Right ventricle myocardium inferior (tissue), 1 donor: ENCODE measurements around the gene POM121L2. TPM values are rescaled to one million over a fixed set of nuclear protein-coding genes. Genes with fewer than 3 reads are reported as not detected.

Source experiments
- ATAC-seq: fragments of 200-7000 bp; cut with Tn5 transposase; one replicate; pipeline ENCODE4 v1.9.1; 2020; ENCODE audit warnings: mild to moderate bottlenecking, moderate library complexity
- DNase-seq: peaks from one replicate; pipeline ENCODE4 v3.0.0; 2021; ENCODE audit errors: missing footprints
- intact Hi-C: fragments of 100-400 bp; cut with DNase I; formaldehyde crosslinking; loops from one replicate; pipeline ENCODE4 v1.11.0; 2022
- total RNA-seq: library from RNA; stranded (reverse); fragmentation: NEBNext Ultra II Directional; extraction: Animal tissue kit (Norgen Biotek cat#: 25700); gene quantifications from one replicate; pipeline ENCODE4 v1.2.1, GENCODE V29; 2021
- donor health status: DM: no; HTN: yes; CAD: no; lungs with severe emphysema.

POM121L2 gene
- total RNA-seq, 1 donor from 2014 or later: not detected

DNA sequence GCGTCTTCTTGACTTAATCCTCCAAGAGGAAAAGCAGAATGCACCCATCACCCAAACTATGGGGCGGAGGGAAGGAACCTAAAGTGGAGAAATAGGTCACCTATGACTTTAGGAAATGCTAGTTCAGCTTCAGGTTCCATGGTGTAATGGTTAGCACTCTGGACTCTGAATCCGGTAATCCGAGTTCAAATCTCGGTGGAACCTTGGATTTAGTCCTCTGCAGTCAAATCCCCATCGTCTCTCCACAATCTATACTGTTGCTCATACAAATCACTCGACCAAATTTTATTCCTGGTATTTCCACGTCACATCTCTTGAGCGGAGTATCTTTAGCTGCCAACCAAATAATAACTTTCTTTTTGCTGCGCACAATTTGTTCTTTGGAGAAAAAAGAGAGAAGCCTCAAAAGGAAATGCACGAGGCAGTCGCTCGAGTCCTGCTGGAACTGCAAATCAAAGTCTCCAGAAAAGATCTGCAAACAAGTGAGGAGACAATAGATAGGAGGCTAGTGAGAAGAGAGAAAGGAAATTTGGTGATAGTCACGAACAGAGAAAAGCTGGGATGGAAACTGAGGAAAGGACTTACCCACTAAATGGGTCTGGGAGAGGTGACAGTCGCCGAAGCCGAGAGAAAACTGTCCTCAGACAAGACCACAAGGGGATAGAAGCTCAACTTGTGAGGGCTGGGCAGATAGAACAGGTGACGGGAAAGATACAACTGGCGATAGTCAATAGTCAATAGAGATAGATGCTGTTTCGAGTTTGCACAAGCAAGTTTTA, 16.6 kb downstream of the POM121L2 start:
- DNase-seq: no peak
- no peak for ATAC-seq
- intact Hi-C loops: no loop called here

DNA sequence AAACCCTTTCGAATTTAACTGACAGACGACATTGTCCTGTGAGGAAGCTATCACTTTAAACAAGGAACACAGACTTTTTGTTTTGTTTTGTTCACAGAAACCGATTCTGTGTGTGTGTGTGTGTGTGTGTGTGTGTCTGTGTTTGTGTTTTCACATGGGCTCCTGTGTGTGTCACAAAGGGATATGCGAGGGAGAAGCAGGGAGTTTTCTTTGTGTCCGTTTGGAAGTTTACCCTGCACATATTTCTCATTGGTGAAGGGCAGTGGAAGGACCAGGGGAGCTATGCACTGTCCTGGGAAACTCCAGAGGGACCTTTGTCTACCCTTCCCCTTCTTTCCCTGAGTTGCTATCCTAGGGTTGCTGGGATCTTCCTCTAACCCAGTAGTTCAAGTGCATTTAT, 17.7 kb downstream of the POM121L2 start:
- DNase-seq: no peak
- no peak for ATAC-seq
- intact Hi-C loops: no loop called here

DNA sequence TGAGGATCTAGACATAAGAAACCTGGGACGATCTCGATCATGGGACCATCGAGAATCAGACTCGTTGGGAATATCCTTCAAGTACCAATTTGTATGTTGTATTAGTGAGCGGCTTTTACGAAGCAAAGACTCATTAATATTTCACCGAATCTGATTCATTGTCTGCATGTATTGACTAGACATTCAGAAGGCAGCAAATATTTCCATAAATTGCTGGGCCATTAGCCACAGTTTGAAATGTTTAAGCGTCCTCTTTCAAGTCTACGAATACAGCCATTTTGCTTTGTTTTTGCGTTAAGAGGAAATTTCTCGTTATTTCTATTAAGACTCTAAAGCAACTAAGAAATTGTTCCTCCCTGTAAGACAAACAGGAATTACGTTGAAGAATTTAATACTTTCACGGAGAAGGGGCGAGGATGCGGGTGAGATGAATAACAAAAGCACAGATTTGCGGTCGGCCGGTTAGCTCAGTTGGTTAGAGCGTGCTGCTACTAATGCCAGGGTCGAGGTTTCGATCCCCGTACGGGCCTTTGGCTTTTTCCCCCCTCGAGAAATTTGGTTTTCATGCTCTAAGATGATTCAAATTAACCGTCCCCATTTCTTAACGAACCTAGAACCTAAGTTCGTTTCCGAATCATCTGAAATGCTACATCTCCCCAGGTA, 18.5 kb downstream of the POM121L2 start:
- ATAC-seq: no peak
- DNase-seq: no peak
- intact Hi-C loops: no loop called here

DNA sequence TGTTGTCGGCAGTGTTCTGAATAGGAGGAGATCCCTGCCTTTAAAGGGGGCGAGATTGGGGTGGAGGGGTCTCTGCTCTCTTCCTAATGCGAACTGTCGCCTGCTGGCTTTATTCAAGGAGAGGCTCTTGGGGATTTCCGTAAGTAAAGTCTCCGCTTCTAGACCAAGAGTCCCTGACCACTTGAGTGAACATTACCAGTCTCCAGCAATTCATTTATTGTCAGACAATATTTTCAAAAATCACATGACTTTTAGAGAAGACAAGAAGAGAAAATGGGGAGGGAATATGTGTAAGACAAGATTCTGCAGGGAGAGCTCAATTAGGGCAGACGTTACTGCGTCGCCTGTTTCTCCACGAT, 21.2 kb downstream of the POM121L2 start:
- intact Hi-C loops: no loop called here
- DNase-seq: no peak
- no peak for ATAC-seq

DNA sequence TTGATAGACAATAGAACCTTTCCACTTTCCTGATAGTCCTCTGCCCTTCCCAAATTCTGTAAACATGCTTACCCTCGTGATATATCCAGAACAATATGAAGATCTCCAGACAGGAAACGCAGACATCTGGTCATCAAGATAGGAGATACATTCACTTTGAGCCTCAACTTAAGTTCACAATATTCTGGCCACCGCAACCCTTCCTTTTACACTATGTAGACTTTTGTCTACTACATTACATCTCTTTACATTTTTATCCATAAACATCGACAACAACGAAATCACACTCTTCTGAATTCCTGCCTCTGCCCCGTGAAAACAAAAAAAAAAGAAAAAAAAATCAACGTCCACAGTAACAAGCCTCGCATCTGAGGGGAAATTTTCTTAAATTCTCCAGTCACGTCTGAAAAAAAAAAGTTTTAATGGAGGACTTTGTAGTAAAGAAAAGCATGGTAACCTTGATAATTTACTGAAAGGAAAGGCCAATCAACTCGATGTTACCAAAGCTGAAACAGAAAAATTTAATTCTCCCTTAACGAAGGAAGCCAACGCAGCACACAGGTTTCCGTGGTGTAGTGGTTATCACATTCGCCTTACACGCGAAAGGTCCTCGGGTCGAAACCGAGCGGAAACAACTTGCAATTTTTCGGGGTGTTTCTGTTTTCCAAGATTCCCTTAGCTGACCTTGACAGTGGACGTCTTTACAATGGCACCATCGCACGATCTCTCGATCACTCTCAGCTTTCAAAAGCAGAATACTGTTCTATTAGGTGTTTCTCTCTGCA, 21.8 kb downstream of the POM121L2 start:
- intact Hi-C loops: no loop called here
- ATAC-seq (no peak), DNase-seq (no peak)

DNA sequence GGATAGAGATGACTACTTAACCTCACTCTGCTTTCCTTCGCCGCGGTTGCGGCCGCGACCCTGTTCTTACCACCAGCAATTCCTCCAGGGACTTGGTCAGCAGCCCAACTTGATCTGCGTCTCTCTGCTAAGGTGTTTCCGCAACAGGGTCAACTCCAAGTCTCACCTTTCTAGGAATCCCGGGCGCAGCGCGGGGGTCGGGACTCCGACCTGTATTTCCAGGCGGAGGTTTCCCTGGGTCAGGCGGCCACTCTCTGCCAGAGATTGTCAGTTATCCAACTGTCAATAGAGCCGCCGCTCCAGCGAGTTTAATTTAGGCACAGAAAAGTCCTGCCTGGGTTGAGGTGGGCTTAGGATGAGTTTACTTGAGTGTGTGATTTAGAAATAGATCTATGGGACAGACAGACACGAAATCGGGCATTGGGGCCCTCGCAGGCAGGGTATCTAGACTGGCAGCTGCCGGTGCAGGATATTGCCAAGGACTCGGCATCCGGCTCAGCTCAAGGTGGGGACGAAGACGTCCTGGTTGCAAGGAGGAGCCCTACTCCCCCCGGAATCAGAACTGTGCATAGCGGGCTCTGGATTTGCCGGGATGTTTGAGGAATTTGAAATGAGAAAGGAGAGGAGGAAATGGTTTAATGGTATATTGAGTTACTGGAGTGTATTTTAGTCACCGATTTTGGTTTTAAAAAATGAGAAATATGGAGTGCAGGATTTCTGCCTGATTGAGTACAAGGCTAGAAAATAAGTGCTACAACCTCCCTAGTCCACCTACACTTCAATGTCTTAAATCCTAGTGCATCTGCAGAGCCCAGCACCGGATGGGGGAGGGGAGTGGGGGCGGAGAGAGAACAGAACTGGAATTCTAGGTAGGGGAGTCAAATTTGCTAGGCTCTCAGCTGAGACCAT, 23.7 kb downstream of the POM121L2 start:
- no peak for ATAC-seq
- intact Hi-C loops: no loop called here
- DNase-seq: no peak

DNA sequence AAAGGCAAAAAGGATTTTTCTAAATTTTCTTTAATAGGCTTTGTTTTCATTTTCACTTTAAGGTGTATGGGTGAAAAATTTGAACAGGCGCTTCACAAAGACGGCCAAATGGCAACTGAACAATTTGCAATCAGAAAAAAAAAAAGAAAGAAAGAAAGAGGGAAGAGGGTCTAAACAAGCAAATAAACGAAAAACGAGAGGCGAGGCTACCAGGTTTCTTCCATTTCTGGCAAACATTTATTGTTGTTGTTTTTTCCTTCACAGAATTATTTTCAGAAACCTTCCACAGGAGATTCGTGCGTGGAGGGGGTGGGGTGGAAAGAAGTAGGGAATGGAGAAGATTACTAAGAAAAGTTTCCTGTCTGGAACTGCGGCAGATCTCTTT, 24.3 kb downstream of the POM121L2 start:
- intact Hi-C loops: no loop called here
- no peak for ATAC-seq
- DNase-seq: no peak

DNA sequence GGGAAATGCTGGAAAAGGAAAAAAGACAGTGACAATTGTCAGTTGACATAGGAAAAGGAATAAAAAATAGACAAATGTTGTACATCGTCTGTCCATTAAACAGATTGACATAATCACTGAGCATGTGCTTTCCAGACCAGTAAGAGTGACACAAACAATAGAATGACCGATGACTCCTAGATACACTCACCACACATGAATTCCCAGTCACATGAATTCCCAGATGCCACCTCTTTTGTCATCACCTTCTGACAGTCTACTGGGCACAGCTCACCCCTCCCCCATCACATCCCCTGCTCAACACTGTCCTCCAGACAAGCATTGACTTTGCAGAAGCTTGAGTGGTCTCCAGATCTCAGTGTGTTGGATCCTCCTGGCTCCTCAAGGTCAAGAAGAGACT, 25.9 kb downstream of the POM121L2 start:
- DNase-seq (no peak), ATAC-seq (no peak)
- intact Hi-C loops: no loop called here

DNA sequence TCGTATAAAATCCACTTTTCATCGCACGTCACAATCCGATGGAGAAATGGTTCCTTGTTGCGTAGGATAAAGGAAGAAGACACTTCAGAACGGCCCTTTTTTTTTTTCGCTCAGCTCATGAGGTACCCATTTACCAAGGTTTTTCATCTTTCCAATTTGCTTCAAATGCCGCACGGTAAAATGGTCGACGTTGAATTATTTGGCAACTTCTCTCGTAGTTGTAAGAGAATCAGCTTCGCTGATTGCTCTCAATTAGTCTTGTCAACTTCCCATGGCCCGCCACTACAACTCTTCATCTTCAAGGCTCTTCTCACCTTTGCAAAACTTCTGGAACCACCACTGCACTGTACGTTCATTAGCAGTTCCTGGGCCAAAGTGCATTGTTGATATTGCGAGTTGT, 28.8 kb downstream of the POM121L2 start:
- ATAC-seq (no peak), DNase-seq (no peak)
- intact Hi-C loops: no loop called here

DNA sequence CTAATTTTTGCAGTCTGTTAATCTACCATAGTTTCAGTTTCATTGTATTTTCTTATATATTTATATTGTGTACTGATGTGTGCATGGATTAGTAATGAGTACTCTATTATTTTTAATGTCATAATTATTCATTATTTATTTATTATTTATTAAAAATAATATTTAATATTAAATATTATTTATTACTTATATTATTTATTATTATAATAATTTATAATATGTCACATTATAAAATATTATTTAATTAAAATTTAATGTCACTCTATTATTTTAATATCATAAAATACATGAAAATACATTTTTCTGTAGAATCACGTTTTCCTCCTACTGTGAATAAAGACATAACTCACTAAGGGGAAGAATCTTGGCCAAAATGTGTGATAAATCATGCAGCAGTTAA, 30.5 kb downstream of the POM121L2 start:
- intact Hi-C loops: no loop called here
- ATAC-seq: no peak

DNA sequence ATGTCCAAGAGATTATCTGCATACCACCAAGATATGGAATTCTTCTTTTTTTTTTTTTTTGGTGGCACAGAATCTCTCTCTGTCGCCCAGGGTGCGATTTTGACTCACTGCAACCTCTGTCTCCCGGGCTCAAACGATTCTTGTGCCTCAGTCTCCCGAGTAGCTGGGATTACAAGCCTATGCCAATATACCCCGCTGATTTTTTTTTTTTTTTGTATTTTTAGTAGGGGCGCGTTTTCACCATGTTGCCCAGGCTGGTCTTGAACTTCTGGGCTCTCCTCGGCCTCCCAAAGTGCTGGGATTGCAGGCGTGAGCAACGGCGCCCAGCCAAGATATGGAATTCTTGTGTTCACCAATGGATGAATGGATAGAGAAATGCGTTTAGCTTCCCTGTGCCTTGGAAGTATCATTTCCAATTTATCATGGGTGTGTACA, 31.0 kb downstream of the POM121L2 start:
- intact Hi-C loops: no loop called here
- DNase-seq (no peak), ATAC-seq (no peak)

More for the DNA sequence above, 30.5 kb downstream of the POM121L2 start:
- DNase-seq: no peak

DNA sequence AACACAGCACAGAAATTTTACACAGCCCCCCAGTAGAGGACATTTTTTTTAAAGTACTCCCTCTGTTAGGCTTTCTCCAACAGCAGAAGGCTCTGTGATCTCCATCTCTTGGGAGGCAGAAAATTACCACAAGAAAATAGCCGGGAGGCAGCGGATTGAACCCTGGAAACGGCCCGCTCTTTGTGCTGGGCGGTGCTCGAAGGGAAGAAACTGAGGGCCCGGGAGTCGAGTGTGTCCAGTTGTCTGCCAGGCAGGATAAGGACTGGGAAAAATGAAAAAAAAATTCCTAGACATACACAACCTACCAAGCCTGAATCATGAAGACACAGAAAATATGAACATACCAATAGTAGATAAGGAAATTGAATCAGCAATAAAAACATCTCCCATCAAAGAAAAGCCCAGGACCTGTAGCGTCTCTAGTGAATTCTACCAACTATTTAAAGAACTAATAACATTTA, 31.5 kb downstream of the POM121L2 start:
- ATAC-seq: no peak

DNA sequence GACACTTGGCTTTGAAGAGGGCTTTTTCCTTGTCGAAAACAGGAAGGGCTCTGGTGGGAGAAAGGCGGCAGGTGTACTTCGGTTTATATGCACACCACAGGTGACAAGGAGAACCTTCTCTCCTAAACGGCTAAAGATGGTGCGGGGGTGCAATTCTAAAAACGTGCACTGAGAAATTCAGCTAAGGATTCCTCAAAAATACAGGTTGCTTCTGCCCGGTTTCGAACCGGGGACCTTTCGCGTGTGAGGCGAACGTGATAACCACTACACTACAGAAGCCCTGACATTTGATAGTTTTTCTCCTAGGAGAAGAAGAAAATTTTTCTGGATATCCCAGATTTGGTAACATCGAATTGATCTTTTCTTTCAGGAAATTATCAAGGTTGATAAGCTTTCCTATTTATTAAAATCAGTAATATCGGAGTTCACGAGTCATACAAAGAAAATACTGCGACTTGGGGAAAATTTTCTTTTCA, 32.0 kb downstream of the POM121L2 start:
- DNase-seq (no peak), ATAC-seq (no peak)
- intact Hi-C loops: no loop called here

More for the DNA sequence above, 31.5 kb downstream of the POM121L2 start:
- intact Hi-C loops: no loop called here
- DNase-seq: no peak

DNA sequence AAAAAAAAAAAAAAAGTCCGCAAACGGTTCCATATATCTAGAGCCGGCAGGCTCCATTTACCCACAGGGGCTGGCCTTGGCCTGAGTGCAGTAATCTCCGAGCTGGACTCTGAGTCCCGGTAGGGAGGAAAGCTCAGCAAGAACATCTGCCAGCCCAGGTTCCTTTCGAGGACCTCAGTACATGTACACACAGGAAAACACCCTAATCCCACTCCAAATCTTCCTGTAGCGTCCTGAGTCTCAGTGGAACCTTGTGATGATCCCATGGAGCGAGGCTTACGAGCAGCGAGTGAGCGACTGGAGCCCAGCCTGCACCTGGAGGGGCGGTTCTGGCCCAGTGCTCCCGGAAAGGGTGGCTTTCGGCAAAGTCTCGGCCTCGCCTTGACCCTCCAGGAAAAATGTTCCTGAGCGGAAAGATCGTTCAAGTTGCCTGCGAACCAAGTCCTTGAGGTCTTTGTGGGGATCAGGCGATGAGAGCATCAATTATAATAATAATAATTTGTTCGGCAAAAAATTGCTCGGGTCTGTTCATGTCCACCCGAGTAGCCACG, 32.5 kb downstream of the POM121L2 start:
- no peak for ATAC-seq
- no peak for DNase-seq
- intact Hi-C loops: no loop called here

DNA sequence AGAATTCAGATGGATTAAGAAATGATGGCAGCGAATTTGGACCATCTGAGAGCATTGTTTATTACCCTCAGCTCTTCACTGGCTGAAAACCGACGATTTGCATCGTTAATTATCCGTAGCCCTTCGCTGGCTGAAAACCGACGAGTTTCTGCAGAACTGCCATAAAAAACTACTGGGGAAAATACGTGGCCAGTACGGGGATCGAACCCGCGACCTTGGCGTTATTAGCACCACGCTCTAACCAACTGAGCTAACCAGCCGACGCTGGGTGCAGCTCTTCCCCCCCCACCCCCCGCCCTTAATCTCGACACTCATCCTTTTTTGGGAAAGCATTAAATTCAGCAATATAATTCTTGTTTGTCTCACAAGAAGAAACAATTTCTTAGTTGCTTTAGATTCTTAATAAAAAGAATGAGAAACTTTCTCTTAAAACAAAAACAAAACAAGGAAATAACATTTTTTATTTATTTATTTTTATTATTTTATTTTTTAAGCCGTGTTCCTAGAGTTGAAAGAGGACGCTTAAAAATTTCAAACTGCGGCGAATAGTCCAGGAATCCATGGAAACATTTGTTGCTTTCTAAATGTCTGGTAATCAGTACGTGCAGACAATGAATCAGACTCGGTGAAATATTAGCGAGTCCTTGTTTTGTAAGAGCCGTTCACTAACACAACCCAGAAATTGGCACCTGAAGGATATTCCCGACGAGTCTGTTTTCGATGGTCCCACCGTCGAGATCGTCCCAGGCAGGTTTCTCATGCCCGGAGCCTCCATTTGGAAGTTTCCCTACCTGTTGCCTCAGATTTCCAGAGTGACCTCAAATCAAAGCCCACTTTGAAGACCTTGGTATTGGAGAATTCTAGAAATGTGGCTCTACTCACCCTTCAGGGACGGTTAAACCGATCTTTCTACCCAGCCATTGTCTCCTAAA, 36.8 kb downstream of the POM121L2 start:
- intact Hi-C loops: no loop called here
- ATAC-seq (no peak), DNase-seq (no peak)

DNA sequence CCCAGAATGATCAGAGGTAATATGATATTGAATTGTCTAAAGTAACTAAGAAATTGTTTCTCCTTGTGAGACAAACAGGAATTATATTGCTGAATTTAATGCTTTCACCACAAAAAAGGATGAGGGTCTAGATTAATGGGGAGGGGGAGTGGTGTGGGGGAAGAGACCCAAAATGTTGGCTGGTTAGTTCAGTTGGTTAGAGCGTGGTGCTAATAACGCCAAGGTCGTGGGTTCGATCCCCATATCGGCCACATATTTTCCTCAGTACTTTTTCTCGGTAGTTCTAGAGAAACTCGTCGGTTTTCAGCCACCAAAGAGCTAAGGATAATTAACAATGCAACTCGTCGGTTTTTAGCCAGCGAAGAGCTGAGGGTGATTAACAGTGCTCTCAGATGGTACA, 38.3 kb downstream of the POM121L2 start:
- no peak for DNase-seq
- intact Hi-C loops: no loop called here
- no peak for ATAC-seq

DNA sequence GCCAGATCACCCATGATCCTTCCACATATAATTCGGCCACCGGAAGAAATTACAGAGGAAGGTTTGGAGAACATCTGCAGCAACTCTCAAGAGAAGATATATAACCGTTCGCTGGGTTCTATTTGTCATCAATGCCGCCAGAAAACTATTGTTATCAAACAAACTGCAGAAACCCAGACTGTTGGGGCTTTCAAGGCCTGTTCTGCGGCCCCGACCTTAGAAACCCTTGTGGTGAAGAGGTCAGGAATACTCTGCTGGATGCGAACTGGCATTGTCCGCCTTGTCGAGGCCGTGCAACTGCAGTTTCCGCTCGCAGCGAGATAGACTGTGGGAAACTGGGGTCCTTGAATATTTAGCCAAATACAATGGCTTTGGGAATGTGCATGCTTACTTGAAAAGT, 43.3 kb downstream of the POM121L2 start:
- ATAC-seq (no peak), DNase-seq (no peak)
- intact Hi-C loops: no loop called here
